ENCODE measurements around the gene C10orf71.
A peak's percentile ranks its signal among the peaks of the same experiment; 100 is the strongest.

C10orf71 gene

GRCh38 chr10:49321021-49321420 is 22.1 kb downstream of the C10orf71 start:
- H3K4me3 ChIP-seq (ENCODE audit: low read depth in 1 of 5, low read length in 5 of 5), result no peak overlapping the region

GRCh38 chr10:49322371-49323170 is 23.6 kb downstream of the C10orf71 start:
- H3K36me3 ChIP-seq (ENCODE audit: control insufficient read depth in 5 of 5, insufficient read depth in 5 of 5, low read length in 5 of 5), result no peaks in the 10 kb centered on the region
- no peaks in the 10 kb centered on the region for H3K9me3 ChIP-seq (ENCODE audit: control insufficient read depth in 5 of 5, low read length in 5 of 5)
- no peak overlapping the region for H3K27ac ChIP-seq (ENCODE audit: low read depth, low read length)
- peaks cover 0 to 7% (median 0%) of the 10 kb centered on the region in 5 donors for H3K4me1 ChIP-seq (ENCODE audit: control insufficient read depth in 5 of 5, insufficient read depth in 5 of 5, low read length in 5 of 5)
- no peak overlapping the region for H3K9ac ChIP-seq (ENCODE audit: low read length in 5 of 5)
- H3K27me3 ChIP-seq (ENCODE audit: control insufficient read depth in 5 of 5, insufficient read depth in 4 of 5, low read length in 5 of 5), result no peaks in the 10 kb centered on the region
- peak overlapping the region in 1 of 5 donors; percentile 12 for H3K4me3 ChIP-seq (ENCODE audit: low read depth in 1 of 5, low read length in 5 of 5)

More at GRCh38 chr10:49321021-49321420, 22.1 kb downstream of the C10orf71 start:
- Histone ChIP-seq H3K36me3 (ENCODE audit: control insufficient read depth in 5 of 5, insufficient read depth in 5 of 5, low read length in 5 of 5) (no peaks in the 10 kb centered on the region), H3K27me3 (ENCODE audit: control insufficient read depth in 5 of 5, insufficient read depth in 4 of 5, low read length in 5 of 5) (no peaks in the 10 kb centered on the region), H3K4me1 (ENCODE audit: control insufficient read depth in 5 of 5, insufficient read depth in 5 of 5, low read length in 5 of 5) (peaks cover 0 to 7% (median 0%) of the 10 kb centered on the region in 5 donors), H3K9ac (ENCODE audit: low read length in 5 of 5) (no peak overlapping the region), H3K27ac (ENCODE audit: low read depth, low read length) (no peak overlapping the region), H3K9me3 (ENCODE audit: control insufficient read depth in 5 of 5, low read length in 5 of 5) (no peaks in the 10 kb centered on the region)

GRCh38 chr10:49323171-49323895 is 24.4 kb downstream of the C10orf71 start:
- peaks cover 0 to 7% (median 2%) of the 10 kb centered on the region in 5 donors for H3K4me1 ChIP-seq (ENCODE audit: control insufficient read depth in 5 of 5, insufficient read depth in 5 of 5, low read length in 5 of 5)
- no peaks in the 10 kb centered on the region for H3K9me3 ChIP-seq (ENCODE audit: control insufficient read depth in 5 of 5, low read length in 5 of 5)
- peak overlapping the region in 1 of 5 donors; percentile 12 for H3K4me3 ChIP-seq (ENCODE audit: low read depth in 1 of 5, low read length in 5 of 5)
- no peaks in the 10 kb centered on the region for H3K27me3 ChIP-seq (ENCODE audit: control insufficient read depth in 5 of 5, insufficient read depth in 4 of 5, low read length in 5 of 5)
- no peak overlapping the region for H3K9ac ChIP-seq (ENCODE audit: low read length in 5 of 5)
- no peak overlapping the region for H3K27ac ChIP-seq (ENCODE audit: low read depth, low read length)
- H3K36me3 ChIP-seq (ENCODE audit: control insufficient read depth in 5 of 5, insufficient read depth in 5 of 5, low read length in 5 of 5), result no peaks in the 10 kb centered on the region

GRCh38 chr10:49323896-49324270 is 24.9 kb downstream of the C10orf71 start:
- Histone ChIP-seq H3K9me3 (ENCODE audit: control insufficient read depth in 5 of 5, low read length in 5 of 5) (no peaks in the 10 kb centered on the region), H3K4me3 (ENCODE audit: low read depth in 1 of 5, low read length in 5 of 5) (no peak overlapping the region), H3K4me1 (ENCODE audit: control insufficient read depth in 5 of 5, insufficient read depth in 5 of 5, low read length in 5 of 5) (peaks cover 0 to 10% (median 4%) of the 10 kb centered on the region in 5 donors), H3K36me3 (ENCODE audit: control insufficient read depth in 5 of 5, insufficient read depth in 5 of 5, low read length in 5 of 5) (no peaks in the 10 kb centered on the region), H3K27ac (ENCODE audit: low read depth, low read length) (no peak overlapping the region), H3K27me3 (ENCODE audit: control insufficient read depth in 5 of 5, insufficient read depth in 4 of 5, low read length in 5 of 5) (no peaks in the 10 kb centered on the region), H3K9ac (ENCODE audit: low read length in 5 of 5) (no peak overlapping the region)

- Histone ChIP-seq H3K27me3 (ENCODE audit: control insufficient read depth in 5 of 5, insufficient read depth in 4 of 5, low read length in 5 of 5) (no peaks in the 10 kb centered on the region), H3K27ac (ENCODE audit: low read depth, low read length) (no peak overlapping the region), H3K4me3 (ENCODE audit: low read depth in 1 of 5, low read length in 5 of 5) (no peak overlapping the region), H3K9me3 (ENCODE audit: control insufficient read depth in 5 of 5, low read length in 5 of 5) (no peaks in the 10 kb centered on the region), H3K36me3 (ENCODE audit: control insufficient read depth in 5 of 5, insufficient read depth in 5 of 5, low read length in 5 of 5) (no peaks in the 10 kb centered on the region), H3K4me1 (ENCODE audit: control insufficient read depth in 5 of 5, insufficient read depth in 5 of 5, low read length in 5 of 5) (peaks cover 0 to 14% (median 4%) of the 10 kb centered on the region in 5 donors), H3K9ac (ENCODE audit: low read length in 5 of 5) (no peak overlapping the region)
Observed at GRCh38 chr10:49324711-49325110, 25.7 kb downstream of the C10orf71 start.

GRCh38 chr10:49325131-49325915 is 26.4 kb downstream of the C10orf71 start:
- no peaks in the 10 kb centered on the region for H3K36me3 ChIP-seq (ENCODE audit: control insufficient read depth in 5 of 5, insufficient read depth in 5 of 5, low read length in 5 of 5)
- H3K27ac ChIP-seq (ENCODE audit: low read depth, low read length), result no peak overlapping the region
- H3K4me3 ChIP-seq (ENCODE audit: low read depth in 1 of 5, low read length in 5 of 5), result no peak overlapping the region
- H3K27me3 ChIP-seq (ENCODE audit: control insufficient read depth in 5 of 5, insufficient read depth in 4 of 5, low read length in 5 of 5), result no peaks in the 10 kb centered on the region
- no peak overlapping the region for H3K9ac ChIP-seq (ENCODE audit: low read length in 5 of 5)
- peaks cover 0 to 14% (median 4%) of the 10 kb centered on the region in 5 donors for H3K4me1 ChIP-seq (ENCODE audit: control insufficient read depth in 5 of 5, insufficient read depth in 5 of 5, low read length in 5 of 5)
- no peaks in the 10 kb centered on the region for H3K9me3 ChIP-seq (ENCODE audit: control insufficient read depth in 5 of 5, low read length in 5 of 5)

GRCh38 chr10:49325916-49326783 is 27.2 kb downstream of the C10orf71 start:
- Histone ChIP-seq H3K4me1 (ENCODE audit: control insufficient read depth in 5 of 5, insufficient read depth in 5 of 5, low read length in 5 of 5) (peaks cover 0 to 14% (median 4%) of the 10 kb centered on the region in 5 donors), H3K9ac (ENCODE audit: low read length in 5 of 5) (no peak overlapping the region), H3K36me3 (ENCODE audit: control insufficient read depth in 5 of 5, insufficient read depth in 5 of 5, low read length in 5 of 5) (no peaks in the 10 kb centered on the region), H3K9me3 (ENCODE audit: control insufficient read depth in 5 of 5, low read length in 5 of 5) (no peaks in the 10 kb centered on the region), H3K4me3 (ENCODE audit: low read depth in 1 of 5, low read length in 5 of 5) (no peak overlapping the region), H3K27ac (ENCODE audit: low read depth, low read length) (no peak overlapping the region), H3K27me3 (ENCODE audit: control insufficient read depth in 5 of 5, insufficient read depth in 4 of 5, low read length in 5 of 5) (no peaks in the 10 kb centered on the region)

- H3K27ac ChIP-seq (ENCODE audit: low read depth, low read length), result no peak overlapping the region
- no peak overlapping the region for H3K9ac ChIP-seq (ENCODE audit: low read length in 5 of 5)
- peaks cover 0 to 14% (median 4%) of the 10 kb centered on the region in 5 donors for H3K4me1 ChIP-seq (ENCODE audit: control insufficient read depth in 5 of 5, insufficient read depth in 5 of 5, low read length in 5 of 5)
- no peaks in the 10 kb centered on the region for H3K36me3 ChIP-seq (ENCODE audit: control insufficient read depth in 5 of 5, insufficient read depth in 5 of 5, low read length in 5 of 5)
- no peaks in the 10 kb centered on the region for H3K9me3 ChIP-seq (ENCODE audit: control insufficient read depth in 5 of 5, low read length in 5 of 5)
- H3K27me3 ChIP-seq (ENCODE audit: control insufficient read depth in 5 of 5, insufficient read depth in 4 of 5, low read length in 5 of 5), result peaks cover 0 to 4% (median 0%) of the 10 kb centered on the region in 5 donors
- H3K4me3 ChIP-seq (ENCODE audit: low read depth in 1 of 5, low read length in 5 of 5), result no peak overlapping the region
Observed at GRCh38 chr10:49327036-49327813, 28.3 kb downstream of the C10orf71 start.
